ENCODE results near the gene SDE2.
"Not testable (repeated sequence)": the region's sequence is repeated elsewhere in the genome, so short reads cannot be mapped to it uniquely, and the experiment has no call there.

SDE2 gene

GRCh38 chr1:225941187-225941941, 57.8 kb downstream of the SDE2 start, which contains the start of gene LEFTY2:
LEFTY2 (minus strand) TSS chr1:225941220; CDS start chr1:225941140, 80 bp downstream.
- no peak for DNase-seq

- no peak for DNase-seq
Measured at GRCh38 chr1:225940385-225941151, 58.6 kb downstream of the SDE2 start.

GRCh38 chr1:225939939-225940310, 59.2 kb downstream of the SDE2 start:
- not testable (repeated sequence) for DNase-seq

- not testable (repeated sequence) for DNase-seq
Measured at GRCh38 chr1:225939097-225939938, 59.8 kb downstream of the SDE2 start.

- no peak for DNase-seq
Measured at GRCh38 chr1:225937048-225937968, 61.8 kb downstream of the SDE2 start.

- DNase-seq = no peak
Measured at GRCh38 chr1:225936523-225936922, 62.6 kb downstream of the SDE2 start.

- not testable (repeated sequence) for DNase-seq
Measured at GRCh38 chr1:225936086-225936485, 63.1 kb downstream of the SDE2 start.

- no peak for DNase-seq
Measured at GRCh38 chr1:225934711-225935110, 64.4 kb downstream of the SDE2 start.

GRCh38 chr1:225933072-225933471, 66.1 kb downstream of the SDE2 start:
- DNase-seq = no peak

All from GF-D8 (cell line).